ENCODE results near the gene SLC6A9.

DNA sequence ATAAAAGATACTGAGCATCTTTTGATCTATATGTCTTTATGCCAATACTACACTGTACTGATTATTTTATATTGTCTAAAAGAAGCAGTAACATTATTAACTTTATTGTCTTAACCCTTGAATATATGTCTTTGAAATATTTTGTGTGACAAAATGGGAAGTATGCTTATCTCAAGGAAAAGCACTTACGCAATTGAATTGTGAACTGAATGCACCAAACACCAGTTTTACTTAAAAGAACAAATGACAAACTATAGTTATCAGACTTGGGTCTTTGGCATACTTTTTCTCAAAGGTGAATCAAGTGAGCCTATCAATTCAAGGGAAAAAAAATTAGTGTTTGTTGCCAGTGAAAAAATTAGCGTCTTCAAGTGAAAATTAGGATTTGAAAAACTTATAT lies 9.2 kb upstream of the SLC6A9 start:
- TF ChIP-seq, protein P1, sequence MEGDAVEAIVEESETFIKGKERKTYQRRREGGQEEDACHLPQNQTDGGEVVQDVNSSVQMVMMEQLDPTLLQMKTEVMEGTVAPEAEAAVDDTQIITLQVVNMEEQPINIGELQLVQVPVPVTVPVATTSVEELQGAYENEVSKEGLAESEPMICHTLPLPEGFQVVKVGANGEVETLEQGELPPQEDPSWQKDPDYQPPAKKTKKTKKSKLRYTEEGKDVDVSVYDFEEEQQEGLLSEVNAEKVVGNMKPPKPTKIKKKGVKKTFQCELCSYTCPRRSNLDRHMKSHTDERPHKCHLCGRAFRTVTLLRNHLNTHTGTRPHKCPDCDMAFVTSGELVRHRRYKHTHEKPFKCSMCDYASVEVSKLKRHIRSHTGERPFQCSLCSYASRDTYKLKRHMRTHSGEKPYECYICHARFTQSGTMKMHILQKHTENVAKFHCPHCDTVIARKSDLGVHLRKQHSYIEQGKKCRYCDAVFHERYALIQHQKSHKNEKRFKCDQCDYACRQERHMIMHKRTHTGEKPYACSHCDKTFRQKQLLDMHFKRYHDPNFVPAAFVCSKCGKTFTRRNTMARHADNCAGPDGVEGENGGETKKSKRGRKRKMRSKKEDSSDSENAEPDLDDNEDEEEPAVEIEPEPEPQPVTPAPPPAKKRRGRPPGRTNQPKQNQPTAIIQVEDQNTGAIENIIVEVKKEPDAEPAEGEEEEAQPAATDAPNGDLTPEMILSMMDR (IDR thresholded peaks at IDR 0.05 in 2 of 3, conservative IDR thresholded peaks at IDR 0.05 in 1 of 3; ENCODE audit: borderline replicate concordance in 1 of 3, insufficient read depth in 1 of 3, low read depth in 2 of 3, low read length in 2 of 3): no peak
- TF ChIP-seq EZH2 (IDR thresholded peaks at IDR 0.05) (no peak), POLR2AphosphoS5 (IDR thresholded peaks at IDR 0.05; ENCODE audit: low read depth, low read length) (no peak), EZH2phosphoT487 (IDR thresholded peaks at IDR 0.05; ENCODE audit: borderline replicate concordance) (no peak), CEBPB (IDR thresholded peaks at IDR 0.05; ENCODE audit: low read depth) (no peak), RAD21 (IDR thresholded peaks at IDR 0.05; ENCODE audit: low read depth) (no peak), POLR2A (IDR thresholded peaks at IDR 0.05; ENCODE audit: borderline replicate concordance, extremely low read depth, insufficient read depth, insufficient read length) (no peak)

Data from HCT116 (cell line).